OCI-LY1 (cell line): ENCODE measurements around the gene TEAD1.

Source experiments
- H2AFZ ChIP-seq: fragments of 200-600 bp; sonication (generic), shearing (Covaris generic); 2 replicates; pipeline ENCODE4 v1.6.0; 2014; ENCODE audit warnings: antibody characterized with exemption, mild to moderate bottlenecking, low read length
- H3F3A ChIP-seq: fragments of 200-600 bp; sonication (generic), shearing (Covaris generic); 2 replicates; pipeline ENCODE4 v1.6.0; 2014; ENCODE audit warnings: mild to moderate bottlenecking, antibody characterized with exemption, low read length, moderate library complexity; ENCODE audit not compliant: insufficient read depth
- H3K27ac ChIP-seq: fragments of 200-600 bp; sonication (generic); 2 replicates; pipeline ENCODE4 v1.5.1; 2014; ENCODE audit warnings: low read length, mixed run types, mild to moderate bottlenecking, low read depth; ENCODE audit not compliant: poor library complexity, severe bottlenecking
- H3K27me3 ChIP-seq: fragments of 200-600 bp; sonication (generic); 2 replicates; pipeline ENCODE4 v1.6.0; 2014; ENCODE audit warnings: antibody characterized with exemption, mild to moderate bottlenecking, low read length, moderate library complexity; ENCODE audit not compliant: insufficient read depth
- H3K36me3 ChIP-seq: fragments of 200-600 bp; sonication (generic); 2 replicates; pipeline ENCODE4 v1.6.1; 2014; ENCODE audit warnings: mild to moderate bottlenecking, antibody characterized with exemption, low read length, moderate library complexity, mixed read lengths; ENCODE audit not compliant: insufficient read depth
- H3K4me1 ChIP-seq: fragments of 200-600 bp; sonication (generic); 2 replicates; pipeline ENCODE4 v1.5.1; 2014; ENCODE audit warnings: mild to moderate bottlenecking, low read length, moderate library complexity; ENCODE audit not compliant: insufficient read depth, severe bottlenecking
- H3K4me2 ChIP-seq: fragments of 200-600 bp; sonication (generic), shearing (Covaris generic); 2 replicates; pipeline ENCODE4 v1.6.1; 2014; ENCODE audit warnings: low read length
- H3K4me3 ChIP-seq: fragments of 200-600 bp; sonication (generic); 2 replicates; pipeline ENCODE4 v1.5.1; 2014; ENCODE audit warnings: low read length, low read depth, mild to moderate bottlenecking, mixed read lengths; ENCODE audit not compliant: poor library complexity, severe bottlenecking
- H3K79me2 ChIP-seq: fragments of 200-600 bp; shearing (Covaris generic); 2 replicates; pipeline ENCODE4 v1.6.1; 2016; ENCODE audit warnings: mixed run types, low read length, mixed read lengths; ENCODE audit not compliant: insufficient read depth
- H3K9ac ChIP-seq: fragments of 200-600 bp; sonication (generic), shearing (Covaris generic); 2 replicates; pipeline ENCODE4 v1.6.1; 2014; ENCODE audit warnings: mild to moderate bottlenecking, low read length, mixed read lengths
- H3K9me2 ChIP-seq: fragments of 200-600 bp; sonication (generic), shearing (Covaris generic); 2 replicates; pipeline ENCODE4 v1.6.1; 2014; ENCODE audit warnings: low read depth, mild to moderate bottlenecking, low read length, mixed read lengths
- H3K9me3 ChIP-seq: fragments of 200-600 bp; shearing (Covaris generic); 2 replicates; pipeline ENCODE4 v1.6.1; 2014; ENCODE audit warnings: low read length, mixed read lengths
- H4K20me1 ChIP-seq: fragments of 200-600 bp; sonication (generic), shearing (Covaris generic); 2 replicates; pipeline ENCODE4 v1.6.0; 2016; ENCODE audit warnings: mild to moderate bottlenecking, low read length; ENCODE audit not compliant: insufficient read depth
- CTCF ChIP-seq: fragments of 200-600 bp; sonication (generic), shearing (Covaris generic); IDR thresholded peaks from 2 replicates; pipeline ENCODE4 v1.5.1; 2017; ENCODE audit warnings: mild to moderate bottlenecking, antibody characterized with exemption, low read length, moderate library complexity, mixed read lengths
- EZH2 ChIP-seq: fragments of 200-600 bp; sonication (generic), shearing (Covaris generic); IDR thresholded peaks from 2 replicates; pipeline ENCODE4 v1.8.0; 2017; ENCODE audit warnings: borderline replicate concordance, mixed run types, mild to moderate bottlenecking, antibody characterized with exemption, low read length, moderate library complexity, mixed read lengths

Gene TEAD1

GRCh38 chr11:12792590-12792989 is 118.4 kb downstream of the TEAD1 start:
- Histone ChIP-seq H3K9ac (no peak overlapping the region), H2AFZ (no peak overlapping the region), H3K4me1 (no peaks in the 10 kb centered on the region), H3K27me3 (no peaks in the 10 kb centered on the region), H3K4me2 (no peak overlapping the region), H3F3A (no peaks in the 10 kb centered on the region), H3K9me2 (no peaks in the 10 kb centered on the region), H3K79me2 (no peaks in the 10 kb centered on the region), H3K4me3 (no peak overlapping the region), H3K9me3 (no peaks in the 10 kb centered on the region), H4K20me1 (no peaks in the 10 kb centered on the region), H3K36me3 (no peaks in the 10 kb centered on the region), H3K27ac (no peak overlapping the region)
- no peak for TF ChIP-seq EZH2
- no peak for TF ChIP-seq CTCF

DNA sequence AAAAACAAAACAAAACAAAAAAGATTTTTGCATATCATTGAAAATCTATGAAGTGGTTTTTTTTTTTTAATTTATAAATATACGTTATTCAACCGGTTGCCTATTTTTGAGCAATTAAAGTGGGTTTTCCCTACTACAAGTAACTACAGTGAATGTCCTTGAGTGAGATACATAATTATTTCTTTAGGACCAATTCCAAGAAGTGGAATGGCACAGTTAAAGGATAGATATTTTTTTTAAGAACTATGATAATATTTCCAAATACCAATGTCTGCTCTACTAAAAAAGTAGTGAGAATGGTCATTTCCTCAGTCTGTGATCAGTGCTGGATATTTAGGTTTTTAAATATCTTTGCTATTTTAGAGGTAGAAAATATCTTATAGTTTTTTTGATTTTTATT is 118.8 kb downstream of the TEAD1 start:
- TF ChIP-seq CTCF (no peak), EZH2 (no peak)

GRCh38 chr11:12793506-12793905 is 119.3 kb downstream of the TEAD1 start:
- Histone ChIP-seq H3K4me1 (no peaks in the 10 kb centered on the region), H3K9ac (no peak overlapping the region), H4K20me1 (no peaks in the 10 kb centered on the region), H3K4me2 (no peak overlapping the region), H3F3A (no peaks in the 10 kb centered on the region), H2AFZ (no peak overlapping the region), H3K4me3 (no peak overlapping the region), H3K9me3 (no peaks in the 10 kb centered on the region), H3K27me3 (no peaks in the 10 kb centered on the region), H3K36me3 (no peaks in the 10 kb centered on the region), H3K27ac (no peak overlapping the region), H3K79me2 (no peaks in the 10 kb centered on the region), H3K9me2 (no peaks in the 10 kb centered on the region)
- TF ChIP-seq CTCF, result no peak
- TF ChIP-seq EZH2, result no peak

More for the DNA sequence above, 118.8 kb downstream of the TEAD1 start:
- no peaks in the 10 kb centered on the region for H4K20me1 ChIP-seq
- no peaks in the 10 kb centered on the region for H3K4me1 ChIP-seq
- no peak overlapping the region for H3K4me2 ChIP-seq
- H3F3A ChIP-seq, result no peaks in the 10 kb centered on the region
- no peak overlapping the region for H2AFZ ChIP-seq
- no peaks in the 10 kb centered on the region for H3K27me3 ChIP-seq
- H3K9me2 ChIP-seq, result no peaks in the 10 kb centered on the region
- H3K9ac ChIP-seq, result no peak overlapping the region
- H3K4me3 ChIP-seq, result no peak overlapping the region
- H3K9me3 ChIP-seq, result no peaks in the 10 kb centered on the region
- no peaks in the 10 kb centered on the region for H3K36me3 ChIP-seq
- no peaks in the 10 kb centered on the region for H3K79me2 ChIP-seq
- H3K27ac ChIP-seq, result no peak overlapping the region
